H1 (cell line): ENCODE measurements around the gene TMEM168. TPM values are rescaled to one million over a fixed set of nuclear protein-coding genes. Genes with fewer than 3 reads are reported as not detected.

ENCODE experiments used
- EGR1 ChIP-seq: IDR thresholded peaks from 2 replicates; pipeline ENCODE4 v1.6.1; 2011; ENCODE audit warnings: low read depth, low read length, borderline replicate concordance
- SIX5 ChIP-seq: IDR thresholded peaks from 2 replicates; pipeline ENCODE4 v1.6.1; 2011; ENCODE audit warnings: mild to moderate bottlenecking, low read depth, low read length
- TAF1 ChIP-seq: IDR thresholded peaks from 2 replicates; pipeline ENCODE4 v1.6.1; 2011; ENCODE audit warnings: mild to moderate bottlenecking, low read depth, low read length
- TCF12 ChIP-seq: IDR thresholded peaks from 2 replicates; pipeline ENCODE4 v1.6.1; 2011; ENCODE audit warnings: low read depth, mild to moderate bottlenecking, low read length
- polyA plus RNA-seq, 7 experiments: library from polyadenylated mRNA; depleted of rRNA in 3 of 7; stranded (reverse) in 5 of 7; unstranded in 2 of 7; fragments of >200 nt in 5 of 7; fragments of 200-250 nt in 2 of 7; gene quantifications; 1 replicate in 5 of 7; 2 replicates in 1 of 7; 4 replicates in 1 of 7; pipeline versions ENCODE4 v1.2.1 to v1.2.3, GENCODE V29; 2011 to 2013; ENCODE audit warnings: missing spikeins in 2 of 7, mixed read lengths in 2 of 7
- total RNA-seq: library from RNA; stranded (reverse); fragmentation: NEBNext Ultra II Directional; extraction: Animal tissue kit (Norgen Biotek cat#: 25700); gene quantifications from 2 replicates; pipeline ENCODE4 v1.2.1, GENCODE V29; 2021

The TMEM168 gene
- total and polyA plus RNA-seq, 2 of the 8 experiments (the other 6 are each of a cell fraction or from before 2014, with no cell fraction given): 8.9 to 11.1 TPM

DNA sequence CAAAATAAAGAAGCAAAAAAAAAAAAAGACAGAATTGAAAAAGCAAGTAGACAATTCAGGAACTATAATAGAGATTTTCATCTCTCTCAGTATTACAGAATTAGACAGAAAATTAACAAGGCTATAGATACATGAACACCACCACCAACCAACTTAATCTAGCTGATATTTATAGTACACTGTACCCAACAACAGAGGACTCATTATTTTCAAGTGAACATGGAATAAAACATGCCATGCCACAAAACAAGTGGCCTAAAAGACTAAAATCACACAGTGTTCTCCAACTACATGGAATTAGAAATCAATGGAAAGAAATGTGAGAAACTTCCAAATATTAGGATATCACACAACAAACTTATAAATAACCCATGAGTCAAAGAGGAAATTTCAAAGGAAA, 9.1 kb downstream of the TMEM168 start (continued):
- TF ChIP-seq EGR1 (no peak), SIX5 (no peak), TCF12 (no peak), TAF1 (no peak)
